ENCODE measurements around the gene CDK12.
A peak's percentile ranks its signal among the peaks of the same experiment; 100 is the strongest.

- TF ChIP-seq, protein P1, sequence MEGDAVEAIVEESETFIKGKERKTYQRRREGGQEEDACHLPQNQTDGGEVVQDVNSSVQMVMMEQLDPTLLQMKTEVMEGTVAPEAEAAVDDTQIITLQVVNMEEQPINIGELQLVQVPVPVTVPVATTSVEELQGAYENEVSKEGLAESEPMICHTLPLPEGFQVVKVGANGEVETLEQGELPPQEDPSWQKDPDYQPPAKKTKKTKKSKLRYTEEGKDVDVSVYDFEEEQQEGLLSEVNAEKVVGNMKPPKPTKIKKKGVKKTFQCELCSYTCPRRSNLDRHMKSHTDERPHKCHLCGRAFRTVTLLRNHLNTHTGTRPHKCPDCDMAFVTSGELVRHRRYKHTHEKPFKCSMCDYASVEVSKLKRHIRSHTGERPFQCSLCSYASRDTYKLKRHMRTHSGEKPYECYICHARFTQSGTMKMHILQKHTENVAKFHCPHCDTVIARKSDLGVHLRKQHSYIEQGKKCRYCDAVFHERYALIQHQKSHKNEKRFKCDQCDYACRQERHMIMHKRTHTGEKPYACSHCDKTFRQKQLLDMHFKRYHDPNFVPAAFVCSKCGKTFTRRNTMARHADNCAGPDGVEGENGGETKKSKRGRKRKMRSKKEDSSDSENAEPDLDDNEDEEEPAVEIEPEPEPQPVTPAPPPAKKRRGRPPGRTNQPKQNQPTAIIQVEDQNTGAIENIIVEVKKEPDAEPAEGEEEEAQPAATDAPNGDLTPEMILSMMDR (IDR thresholded peaks at IDR 0.05 in 2 of 3, conservative IDR thresholded peaks at IDR 0.05 in 1 of 3; ENCODE audit: control insufficient read depth in 2 of 3, extremely low read depth in 1 of 3, insufficient read depth in 1 of 3, low read depth in 3 of 3, low read length in 3 of 3) = peak; percentile 24 to 63 (median 50)
- no peak for TF ChIP-seq SP1 (IDR thresholded peaks at IDR 0.05; ENCODE audit: low read depth, low read length)
- no peak for TF ChIP-seq POLR2A (IDR thresholded peaks at IDR 0.05; ENCODE audit: low read depth, low read length)
- TF ChIP-seq LARP7 (IDR thresholded peaks at IDR 0.05) = no peak
- no peak for TF ChIP-seq CHD2 (IDR thresholded peaks at IDR 0.05; ENCODE audit: borderline replicate concordance, low read depth, low read length)
These were observed 114.9 kb downstream of the CDK12 start for GRCh38 chr17:39576187-39576586.

Measured in GM12878 (cell line).